ENCODE data around the gene PLSCR5. TPM values are rescaled to one million over a fixed set of nuclear protein-coding genes. Genes with fewer than 3 reads are reported as not detected.

PLSCR5 gene
- total and polyA plus RNA-seq, 2 donors (not counting 3 experiments of a cell fraction or from before 2014, with no cell fraction given) = not detected

DNA sequence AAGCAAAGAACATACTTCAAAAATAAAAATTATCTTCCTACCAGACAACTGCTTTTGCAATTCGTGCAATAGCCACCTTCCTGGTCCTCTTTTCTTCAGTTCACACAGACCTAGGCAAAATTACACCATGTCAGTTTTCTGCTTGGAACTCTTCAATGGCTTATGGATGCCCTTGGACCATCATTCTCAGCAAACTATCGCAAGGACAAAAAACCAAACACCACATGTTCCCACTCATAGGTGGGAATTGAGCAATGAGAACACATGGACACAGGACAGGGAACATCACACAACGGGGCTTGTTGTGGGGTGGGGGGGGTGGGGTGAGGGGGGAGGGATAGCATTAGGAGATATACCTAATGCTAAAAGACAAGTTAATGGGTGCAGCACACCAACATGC is 29.2 kb upstream of the PLSCR5 start:
- H3K27ac ChIP-seq (ENCODE audit: insufficient read depth, low read depth, low read length) = no peak overlapping the region
- H3K9ac ChIP-seq (replicated peaks; ENCODE audit: extremely low read depth, insufficient read depth, low read length) = no peak overlapping the region
- H3K9me3 ChIP-seq (replicated peaks; ENCODE audit: control insufficient read depth, insufficient read depth, low read length) = no peaks in the 10 kb centered on the region
- dilution Hi-C loops (cut with MboI; ENCODE audit: extremely low pct_ligation_motif_present, low sequenced_read_pairs) (no loop called here), intact Hi-C loops (cut with micrococcal nuclease) (loop anchor here (10.0 kb wide), 1 partner anchor 450 kb away; no protein-coding TSS in a partner anchor)
- DNase-seq (ENCODE audit: low read depth, low spot score) (no peak), FAIRE-seq (peak; percentile 4)
- H4K20me1 ChIP-seq (replicated peaks; ENCODE audit: control insufficient read depth, extremely low read depth, insufficient read depth, low read length) = no peaks in the 10 kb centered on the region
- H3K27me3 ChIP-seq (ENCODE audit: control insufficient read depth in 2 of 2, insufficient read depth in 2 of 2, low read length in 2 of 2) = no peaks in the 10 kb centered on the region
- H3K79me2 ChIP-seq (ENCODE audit: control insufficient read depth, insufficient read depth, low read length) = no peaks in the 10 kb centered on the region
- BruUV-seq (replicated peaks) = no TSS peak
- no peaks in the 10 kb centered on the region for H3K9me1 ChIP-seq (replicated peaks; ENCODE audit: control insufficient read depth, extremely low read depth, insufficient read depth, low read length)
- H3K36me3 ChIP-seq (ENCODE audit: control insufficient read depth in 2 of 2, extremely low read depth in 1 of 2, insufficient read depth in 2 of 2, low read length in 2 of 2) = no peaks in the 10 kb centered on the region
- no peak overlapping the region for H3K4me2 ChIP-seq (ENCODE audit: insufficient read depth, low read length)
- H3K4me1 ChIP-seq (ENCODE audit: control insufficient read depth, extremely low read depth, insufficient read depth, low read length) = no peaks in the 10 kb centered on the region
- POLR2A ChIA-PET = no interaction called here
- TF ChIP-seq POLR2AphosphoS5 (IDR thresholded peaks at IDR 0.05; ENCODE audit: insufficient read depth, low read depth, low read length) (no peak), EZH2 (IDR thresholded peaks at IDR 0.05; ENCODE audit: borderline replicate concordance, low read depth, low read length, severe bottlenecking) (no peak), GATA2 (IDR thresholded peaks at IDR 0.05; ENCODE audit: insufficient read depth, insufficient read length, low read depth, low read length) (no peak), POLR2A (IDR thresholded peaks at IDR 0.05; ENCODE audit: low read depth, low read length) (no peak), FOS (IDR thresholded peaks at IDR 0.05; ENCODE audit: borderline replicate concordance, insufficient read depth, low read length) (no peak), JUN (IDR thresholded peaks at IDR 0.05; ENCODE audit: borderline replicate concordance, insufficient read depth, insufficient read length, low read depth) (no peak)
- TF ChIP-seq, protein P1, sequence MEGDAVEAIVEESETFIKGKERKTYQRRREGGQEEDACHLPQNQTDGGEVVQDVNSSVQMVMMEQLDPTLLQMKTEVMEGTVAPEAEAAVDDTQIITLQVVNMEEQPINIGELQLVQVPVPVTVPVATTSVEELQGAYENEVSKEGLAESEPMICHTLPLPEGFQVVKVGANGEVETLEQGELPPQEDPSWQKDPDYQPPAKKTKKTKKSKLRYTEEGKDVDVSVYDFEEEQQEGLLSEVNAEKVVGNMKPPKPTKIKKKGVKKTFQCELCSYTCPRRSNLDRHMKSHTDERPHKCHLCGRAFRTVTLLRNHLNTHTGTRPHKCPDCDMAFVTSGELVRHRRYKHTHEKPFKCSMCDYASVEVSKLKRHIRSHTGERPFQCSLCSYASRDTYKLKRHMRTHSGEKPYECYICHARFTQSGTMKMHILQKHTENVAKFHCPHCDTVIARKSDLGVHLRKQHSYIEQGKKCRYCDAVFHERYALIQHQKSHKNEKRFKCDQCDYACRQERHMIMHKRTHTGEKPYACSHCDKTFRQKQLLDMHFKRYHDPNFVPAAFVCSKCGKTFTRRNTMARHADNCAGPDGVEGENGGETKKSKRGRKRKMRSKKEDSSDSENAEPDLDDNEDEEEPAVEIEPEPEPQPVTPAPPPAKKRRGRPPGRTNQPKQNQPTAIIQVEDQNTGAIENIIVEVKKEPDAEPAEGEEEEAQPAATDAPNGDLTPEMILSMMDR (IDR thresholded peaks at IDR 0.05; ENCODE audit: extremely low read depth in 1 of 2, insufficient read depth in 1 of 2, low read depth in 1 of 2, low read length in 2 of 2) = no peak
- TF ChIP-seq, protein P2, sequence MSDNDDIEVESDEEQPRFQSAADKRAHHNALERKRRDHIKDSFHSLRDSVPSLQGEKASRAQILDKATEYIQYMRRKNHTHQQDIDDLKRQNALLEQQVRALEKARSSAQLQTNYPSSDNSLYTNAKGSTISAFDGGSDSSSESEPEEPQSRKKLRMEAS (IDR thresholded peaks at IDR 0.05; ENCODE audit: insufficient read depth, insufficient read length) = no peak
- no peak overlapping the region for H3K4me3 ChIP-seq (replicated peaks in 1 of 3; ENCODE audit: insufficient read depth in 1 of 3, low read depth in 1 of 3, low read length in 3 of 3)
- CTCF ChIA-PET = interaction anchor here (1.1 to 2.3 kb wide), 3 partner anchors 14 to 40 kb away, joined by 3 to 9 read pairs (median 4); no protein-coding TSS in a partner anchor
- no peak overlapping the region for H2AFZ ChIP-seq (ENCODE audit: low read depth, low read length)

Measured in endothelial cell of umbilical vein (primary cell).